Panc1 (cell line): ENCODE data around the gene MGST2.

ENCODE experiments used
- POLR2AphosphoS5 ChIP-seq: IDR thresholded peaks from 2 replicates; pipeline ENCODE4 v1.6.1; 2012; ENCODE audit warnings: mild to moderate bottlenecking, low read depth, low read length, moderate library complexity
- SIN3A ChIP-seq: IDR thresholded peaks from 2 replicates; pipeline ENCODE4 v1.6.1; 2012; ENCODE audit warnings: low read depth, mild to moderate bottlenecking, low read length, moderate library complexity, borderline replicate concordance; ENCODE audit not compliant: insufficient read depth
- TCF7L2 ChIP-seq: IDR thresholded peaks from 2 replicates; pipeline ENCODE4 v1.6.1; 2011; ENCODE audit warnings: mild to moderate bottlenecking, low read depth, low read length, inconsistent platforms
- TF ChIP-seq, protein P1 (sequence below): fragments of 450-650 bp; IDR thresholded peaks from 2 replicates; pipeline ENCODE4 v1.5.1; 2017; ENCODE audit warnings: mild to moderate bottlenecking
- TF ChIP-seq, protein P2 (sequence below), 2 experiments: IDR thresholded peaks; 2 replicates each; pipeline ENCODE4 v1.6.1; 2011 to 2012; ENCODE audit warnings: low read depth in 2 of 2, control low read depth in 1 of 2, low read length in 1 of 2, mild to moderate bottlenecking in 1 of 2, moderate library complexity in 1 of 2; ENCODE audit not compliant: insufficient read depth in 1 of 2

DNA sequence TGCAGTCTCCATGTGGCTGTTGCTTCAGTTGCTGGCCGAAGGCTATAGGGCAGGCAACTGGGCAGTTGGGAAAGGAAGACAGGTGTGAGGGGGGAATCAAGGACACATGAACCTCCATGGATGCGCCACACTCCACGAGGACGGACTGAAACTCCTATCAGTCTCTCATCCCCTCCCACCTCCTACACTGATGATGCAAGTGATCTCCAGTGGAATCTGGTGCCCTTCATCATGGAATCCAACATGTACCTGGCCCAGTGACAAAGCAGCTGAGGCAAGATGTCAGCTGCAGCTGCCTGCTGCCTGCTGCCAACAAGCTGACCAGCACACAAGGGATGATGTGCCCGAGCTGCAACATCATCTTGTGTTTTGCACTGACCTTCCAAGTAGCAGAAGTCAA lies 26.0 kb upstream of the MGST2 start:
- TF ChIP-seq, protein P1, sequence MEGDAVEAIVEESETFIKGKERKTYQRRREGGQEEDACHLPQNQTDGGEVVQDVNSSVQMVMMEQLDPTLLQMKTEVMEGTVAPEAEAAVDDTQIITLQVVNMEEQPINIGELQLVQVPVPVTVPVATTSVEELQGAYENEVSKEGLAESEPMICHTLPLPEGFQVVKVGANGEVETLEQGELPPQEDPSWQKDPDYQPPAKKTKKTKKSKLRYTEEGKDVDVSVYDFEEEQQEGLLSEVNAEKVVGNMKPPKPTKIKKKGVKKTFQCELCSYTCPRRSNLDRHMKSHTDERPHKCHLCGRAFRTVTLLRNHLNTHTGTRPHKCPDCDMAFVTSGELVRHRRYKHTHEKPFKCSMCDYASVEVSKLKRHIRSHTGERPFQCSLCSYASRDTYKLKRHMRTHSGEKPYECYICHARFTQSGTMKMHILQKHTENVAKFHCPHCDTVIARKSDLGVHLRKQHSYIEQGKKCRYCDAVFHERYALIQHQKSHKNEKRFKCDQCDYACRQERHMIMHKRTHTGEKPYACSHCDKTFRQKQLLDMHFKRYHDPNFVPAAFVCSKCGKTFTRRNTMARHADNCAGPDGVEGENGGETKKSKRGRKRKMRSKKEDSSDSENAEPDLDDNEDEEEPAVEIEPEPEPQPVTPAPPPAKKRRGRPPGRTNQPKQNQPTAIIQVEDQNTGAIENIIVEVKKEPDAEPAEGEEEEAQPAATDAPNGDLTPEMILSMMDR = no peak
- TF ChIP-seq POLR2AphosphoS5 (no peak), SIN3A (no peak), TCF7L2 (no peak)
- TF ChIP-seq, protein P2, sequence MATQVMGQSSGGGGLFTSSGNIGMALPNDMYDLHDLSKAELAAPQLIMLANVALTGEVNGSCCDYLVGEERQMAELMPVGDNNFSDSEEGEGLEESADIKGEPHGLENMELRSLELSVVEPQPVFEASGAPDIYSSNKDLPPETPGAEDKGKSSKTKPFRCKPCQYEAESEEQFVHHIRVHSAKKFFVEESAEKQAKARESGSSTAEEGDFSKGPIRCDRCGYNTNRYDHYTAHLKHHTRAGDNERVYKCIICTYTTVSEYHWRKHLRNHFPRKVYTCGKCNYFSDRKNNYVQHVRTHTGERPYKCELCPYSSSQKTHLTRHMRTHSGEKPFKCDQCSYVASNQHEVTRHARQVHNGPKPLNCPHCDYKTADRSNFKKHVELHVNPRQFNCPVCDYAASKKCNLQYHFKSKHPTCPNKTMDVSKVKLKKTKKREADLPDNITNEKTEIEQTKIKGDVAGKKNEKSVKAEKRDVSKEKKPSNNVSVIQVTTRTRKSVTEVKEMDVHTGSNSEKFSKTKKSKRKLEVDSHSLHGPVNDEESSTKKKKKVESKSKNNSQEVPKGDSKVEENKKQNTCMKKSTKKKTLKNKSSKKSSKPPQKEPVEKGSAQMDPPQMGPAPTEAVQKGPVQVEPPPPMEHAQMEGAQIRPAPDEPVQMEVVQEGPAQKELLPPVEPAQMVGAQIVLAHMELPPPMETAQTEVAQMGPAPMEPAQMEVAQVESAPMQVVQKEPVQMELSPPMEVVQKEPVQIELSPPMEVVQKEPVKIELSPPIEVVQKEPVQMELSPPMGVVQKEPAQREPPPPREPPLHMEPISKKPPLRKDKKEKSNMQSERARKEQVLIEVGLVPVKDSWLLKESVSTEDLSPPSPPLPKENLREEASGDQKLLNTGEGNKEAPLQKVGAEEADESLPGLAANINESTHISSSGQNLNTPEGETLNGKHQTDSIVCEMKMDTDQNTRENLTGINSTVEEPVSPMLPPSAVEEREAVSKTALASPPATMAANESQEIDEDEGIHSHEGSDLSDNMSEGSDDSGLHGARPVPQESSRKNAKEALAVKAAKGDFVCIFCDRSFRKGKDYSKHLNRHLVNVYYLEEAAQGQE (IDR thresholded peaks at IDR 0.05; ENCODE audit: insufficient read depth in 1 of 2, low read depth in 2 of 2, low read length in 1 of 2) = no peak
